Measurements from ENCODE around the gene PNMT.

PNMT gene

DNA sequence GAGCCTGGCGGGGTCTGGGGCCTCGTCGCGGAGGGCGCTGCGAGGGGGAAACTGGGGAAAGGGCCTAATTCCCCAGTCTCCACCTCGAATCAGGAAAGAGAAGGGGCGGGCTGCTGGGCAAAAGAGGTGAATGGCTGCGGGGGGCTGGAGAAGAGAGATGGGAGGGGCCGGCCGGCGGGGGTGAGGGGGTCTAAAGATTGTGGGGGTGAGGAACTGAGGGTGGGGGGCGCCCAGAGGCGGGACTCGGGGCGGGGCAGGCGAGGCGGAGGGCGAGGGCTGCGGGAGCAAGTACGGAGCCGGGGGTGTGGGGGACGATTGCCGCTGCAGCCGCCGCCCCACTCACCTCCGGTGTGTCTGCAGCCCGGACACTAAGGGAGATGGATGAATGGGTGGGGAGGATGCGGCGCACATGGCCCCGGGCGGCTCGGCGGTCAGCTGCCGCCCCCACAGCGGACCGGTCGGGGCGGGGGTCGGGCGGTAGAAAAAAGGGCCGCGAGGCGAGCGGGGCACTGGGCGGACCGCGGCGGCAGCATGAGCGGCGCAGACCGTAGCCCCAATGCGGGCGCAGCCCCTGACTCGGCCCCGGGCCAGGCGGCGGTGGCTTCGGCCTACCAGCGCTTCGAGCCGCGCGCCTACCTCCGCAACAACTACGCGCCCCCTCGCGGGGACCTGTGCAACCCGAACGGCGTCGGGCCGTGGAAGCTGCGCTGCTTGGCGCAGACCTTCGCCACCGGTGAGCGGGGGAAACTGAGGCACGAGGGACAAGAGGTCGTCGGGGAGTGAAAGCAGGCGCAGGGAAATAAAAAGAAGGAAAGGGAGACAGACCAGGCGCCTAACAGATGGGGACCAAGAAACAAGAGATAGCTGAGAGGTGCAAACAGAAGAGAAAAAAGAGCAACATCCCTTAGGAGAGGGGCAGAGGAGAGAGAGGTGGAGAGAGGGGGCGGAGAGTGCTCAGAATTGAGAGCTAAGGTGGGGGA is at the start of gene PNMT:
Gene PNMT (plus strand): TSS at position 509 of the 980 bp plus-strand sequence. CDS start 23 bp downstream, at position 532.
- peak; percentile 71 for DNase-seq

DNA sequence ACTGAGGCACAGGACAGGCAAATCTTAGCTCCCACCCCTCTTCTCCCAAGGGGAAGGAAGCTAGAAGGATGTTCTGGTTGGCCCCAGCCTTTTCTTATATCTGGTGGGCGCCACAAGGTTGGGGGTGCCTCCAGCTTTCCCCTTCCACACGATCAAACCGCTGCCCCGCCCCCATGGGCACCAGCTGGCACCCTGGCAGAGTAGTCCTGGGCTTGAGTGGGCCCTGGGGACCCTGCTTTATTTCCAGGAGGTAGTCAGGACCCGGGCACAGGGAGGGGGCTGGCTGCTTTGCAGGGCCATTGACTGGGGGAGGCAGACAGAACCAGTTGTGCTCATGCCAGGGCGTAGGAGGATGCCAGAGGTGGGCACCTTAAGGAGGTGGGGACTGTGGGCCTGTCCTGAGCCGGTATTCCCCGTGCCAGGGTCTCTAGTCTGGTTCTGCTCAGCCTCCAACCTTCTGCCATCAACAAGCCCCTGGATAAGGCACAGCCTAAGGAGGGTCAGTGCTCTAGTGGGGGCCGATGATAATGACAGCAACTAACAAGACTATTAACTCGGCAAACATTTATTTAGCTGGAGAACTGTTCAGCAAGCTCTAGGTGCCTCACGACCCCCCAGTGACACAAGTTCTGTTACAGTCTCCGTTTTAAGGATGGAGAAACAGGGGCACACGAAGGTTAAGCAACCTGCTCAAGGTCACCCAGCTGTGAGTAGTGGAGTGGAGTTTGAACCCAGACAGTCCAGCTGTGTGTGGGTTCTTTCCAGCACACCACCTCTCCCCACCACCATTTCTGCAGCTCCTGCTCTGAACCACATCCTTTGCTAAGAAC is 49.1 kb upstream of the PNMT start:
- DNase-seq: no peak

GRCh38 chr17:39619786-39620101 is 48.5 kb upstream of the PNMT start:
- DNase-seq: no peak

DNA sequence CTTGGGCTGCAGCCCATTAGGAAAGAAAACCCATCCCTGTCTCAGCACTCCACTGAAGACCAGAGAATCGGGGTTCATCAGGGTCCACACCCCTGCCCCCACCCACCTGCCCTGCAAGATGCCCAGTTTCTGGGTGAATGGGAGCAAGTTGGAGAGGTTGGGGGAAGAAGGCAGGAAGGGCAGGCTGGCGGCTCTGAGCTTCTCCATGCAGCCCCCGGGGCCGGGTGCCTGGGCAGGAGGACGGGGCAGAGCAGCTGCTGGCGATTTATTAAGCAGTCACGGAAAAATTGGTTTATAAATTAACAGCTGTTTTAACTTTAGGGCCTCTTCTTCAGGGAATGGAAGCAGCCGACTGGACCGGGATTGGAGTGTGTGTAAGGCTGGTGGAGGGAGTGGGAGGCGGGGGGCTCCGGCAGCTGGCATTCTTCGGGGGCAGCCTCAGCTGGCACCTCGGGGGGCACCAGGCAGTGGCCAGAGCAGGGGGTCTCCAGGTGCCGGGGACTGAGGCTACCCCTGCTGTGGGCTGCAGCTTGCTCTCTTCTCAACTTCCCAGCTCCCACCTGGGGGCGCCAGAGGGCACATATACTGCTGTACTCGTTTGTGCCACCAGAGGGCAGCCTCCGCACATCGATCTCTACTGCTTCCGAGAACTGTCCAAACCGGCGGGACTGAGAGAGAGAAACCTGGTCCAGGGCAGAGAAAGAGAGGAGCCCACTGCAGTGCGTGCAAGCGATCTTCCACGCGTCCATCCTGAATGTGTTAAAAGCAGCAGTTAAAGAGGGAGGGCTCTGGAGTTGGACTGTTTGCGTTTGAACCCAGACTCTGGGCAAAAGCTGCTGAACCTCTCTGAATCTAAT is 46.5 kb upstream of the PNMT start:
- peak; percentile 91 for DNase-seq

- DNase-seq: peak; percentile 49
Measured at GRCh38 chr17:39622380-39623006, 45.8 kb upstream of the PNMT start.

GRCh38 chr17:39623356-39623950 is 44.8 kb upstream of the PNMT start:
- peak; percentile 88 for DNase-seq

DNA sequence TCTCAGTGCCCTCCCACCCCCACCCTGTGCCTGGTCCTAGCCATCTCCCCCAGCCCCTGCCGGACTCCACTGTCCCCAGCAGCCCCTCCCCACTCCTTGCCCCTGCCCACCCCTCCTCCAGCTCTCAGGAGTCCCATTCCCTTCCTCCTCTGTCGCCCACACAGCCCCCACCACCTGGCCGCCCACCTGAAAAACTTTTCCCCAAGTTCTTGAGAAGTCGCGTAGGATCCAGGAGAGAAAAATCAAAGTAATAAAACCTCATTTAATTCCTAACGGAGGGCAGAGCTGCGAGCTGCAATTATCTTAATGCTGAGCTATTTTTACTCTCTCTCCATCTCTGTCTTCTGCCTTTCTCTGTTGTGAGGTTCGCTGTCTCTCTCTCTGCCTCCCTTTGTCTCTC is 43.9 kb upstream of the PNMT start:
- DNase-seq: no peak

DNA sequence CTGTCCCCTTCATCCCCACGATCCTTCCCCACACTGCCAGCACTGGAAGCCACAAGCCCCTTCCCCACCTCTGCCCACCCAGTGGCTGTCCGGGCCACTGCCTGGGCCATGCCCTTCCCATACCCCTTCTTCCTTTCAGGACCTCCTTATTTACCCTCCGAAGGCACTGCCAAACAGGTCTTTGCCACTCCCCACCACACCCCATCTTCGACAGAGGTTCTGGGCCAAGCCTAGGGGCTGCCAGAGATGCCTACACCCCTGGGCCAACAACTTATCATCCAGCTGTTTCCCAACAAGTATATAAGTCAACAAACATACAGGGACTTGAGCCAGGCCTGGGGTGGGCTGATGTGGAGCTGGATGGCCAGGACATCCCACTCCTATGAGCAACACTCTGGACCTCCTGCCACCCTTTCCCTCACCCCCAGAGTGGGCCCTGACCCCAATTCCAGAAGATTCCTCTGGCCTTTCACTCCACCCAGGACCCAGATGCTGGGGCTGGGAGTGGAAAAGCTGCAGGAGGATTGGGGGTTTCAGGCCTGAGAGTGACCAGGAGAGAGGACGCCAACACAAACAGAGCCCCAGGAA is 43.0 kb upstream of the PNMT start:
- DNase-seq: no peak

DNA sequence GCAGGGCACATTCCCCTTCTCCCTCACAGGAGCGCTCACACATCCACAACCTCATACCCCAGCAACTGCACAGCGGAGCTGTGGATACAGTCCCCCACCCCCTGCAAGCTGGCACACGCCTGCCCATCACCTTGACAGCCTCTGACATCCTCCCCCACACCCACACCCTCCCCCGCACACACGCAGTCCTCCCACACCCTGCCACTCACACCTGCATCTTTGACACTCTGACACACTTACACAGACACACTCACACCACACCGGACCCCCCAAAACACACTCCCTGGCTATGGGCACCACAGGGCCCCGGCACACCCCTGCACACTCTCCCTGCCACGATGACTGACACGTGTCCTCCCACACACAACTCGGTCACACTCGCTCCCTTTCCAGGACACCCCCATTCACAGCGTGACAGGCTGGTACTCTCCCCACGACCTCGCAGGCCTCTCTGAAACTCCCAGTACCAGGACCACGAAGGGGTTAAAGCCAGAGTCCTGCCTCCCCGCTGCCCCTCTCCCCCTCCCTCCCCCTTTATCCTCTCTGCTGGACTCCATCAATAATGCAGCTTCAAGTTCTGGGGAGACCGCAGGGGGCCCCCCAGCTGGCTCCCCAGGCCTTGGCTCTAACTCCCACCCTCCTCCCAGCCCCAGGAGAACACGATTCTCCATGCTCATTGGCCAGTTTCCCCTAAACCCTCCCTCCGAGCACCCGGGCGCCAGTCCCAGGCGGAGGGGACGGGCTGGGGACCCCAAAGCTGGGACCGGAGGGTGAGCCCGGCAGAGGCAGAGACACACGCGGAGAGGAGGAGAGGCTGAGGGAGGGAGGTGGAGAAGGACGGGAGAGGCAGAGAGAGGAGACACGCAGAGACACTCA is 41.8 kb upstream of the PNMT start, which contains the start of gene PPP1R1B:
Gene PPP1R1B (plus strand): TSS at position 782 of the 876 bp plus-strand sequence. CDS start 441 bp downstream, outside the sequence.
- no peak for DNase-seq

GRCh38 chr17:39627047-39627711 is 41.1 kb upstream of the PNMT start:
- DNase-seq: no peak

DNA sequence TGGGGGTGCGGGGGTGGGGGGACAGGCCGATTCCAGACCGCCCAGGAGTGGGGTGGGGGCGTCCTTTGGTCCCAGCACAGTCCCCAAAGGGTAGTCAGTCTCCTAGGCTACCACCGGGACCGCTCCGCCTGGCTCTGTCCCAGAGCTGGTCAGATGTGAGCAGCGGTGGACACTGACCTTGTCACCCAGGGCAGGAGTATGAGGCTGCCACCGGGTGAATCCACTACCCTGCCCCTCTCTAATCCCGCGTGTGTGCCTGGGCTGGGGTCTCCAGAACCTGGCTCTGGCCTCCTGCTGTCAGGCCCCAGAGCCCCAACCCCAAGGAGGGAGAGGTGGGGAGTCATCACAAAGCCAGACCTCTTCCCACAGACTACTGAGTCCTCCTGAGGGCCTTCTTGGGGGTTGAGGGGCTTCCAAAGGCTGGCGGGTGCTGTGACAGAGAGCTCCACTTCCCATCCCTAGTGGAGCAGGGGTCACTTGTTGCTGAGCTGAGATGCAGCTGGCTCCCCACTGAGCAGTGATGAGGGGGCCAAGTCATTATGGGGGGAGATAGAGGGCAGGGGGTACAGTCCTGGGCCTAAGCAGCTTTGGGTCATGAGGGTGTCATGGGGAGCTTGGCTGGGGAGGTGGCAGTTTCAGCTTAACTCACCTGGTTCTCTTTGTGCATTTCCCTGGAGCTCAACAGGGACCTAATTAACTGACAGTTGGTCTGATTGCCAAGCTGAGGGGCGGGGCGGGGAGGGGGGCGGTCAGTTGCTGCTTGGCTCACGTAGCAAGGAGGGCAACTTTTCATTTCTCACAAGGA is 40.3 kb upstream of the PNMT start:
- no peak for DNase-seq

DNA sequence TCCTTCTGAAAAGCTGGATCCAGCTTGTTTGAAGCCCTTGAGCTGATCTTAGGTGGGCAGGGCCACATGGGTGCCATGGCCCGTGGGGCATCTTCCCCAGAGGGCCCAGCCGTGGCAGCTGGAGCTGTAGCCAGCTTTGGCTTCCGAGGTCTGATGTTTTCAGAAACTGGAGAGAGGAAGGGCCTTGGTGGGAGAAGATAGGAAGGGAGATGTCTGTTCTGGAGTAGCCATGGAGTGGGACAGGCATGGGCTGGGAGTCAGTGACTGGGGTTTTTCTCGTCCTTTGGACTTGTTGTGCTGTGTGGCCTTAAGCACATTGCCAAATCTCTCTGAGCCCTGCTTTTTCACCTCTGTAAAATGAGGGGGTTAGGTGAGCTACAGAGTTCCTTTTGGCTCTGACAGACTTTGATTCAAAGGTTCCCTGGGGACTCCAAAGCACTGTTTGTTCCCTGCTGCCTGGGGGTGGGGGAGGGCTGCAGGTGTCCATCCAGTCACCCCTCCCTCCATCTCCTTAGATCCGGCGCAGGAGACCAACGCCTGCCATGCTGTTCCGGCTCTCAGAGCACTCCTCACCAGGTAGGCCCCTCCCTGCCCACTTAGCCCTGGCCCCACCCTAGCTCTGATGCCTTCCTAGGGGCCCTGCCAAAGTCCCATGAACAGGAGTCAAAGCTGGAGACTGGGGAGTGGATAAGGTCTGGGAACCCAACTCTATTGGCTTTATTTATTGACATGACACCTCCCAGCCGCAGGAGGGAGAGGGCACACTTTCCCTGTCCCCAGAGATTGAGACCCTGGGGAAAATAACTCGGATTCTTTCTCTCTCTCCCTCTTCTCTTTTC is 39.4 kb upstream of the PNMT start:
- no peak for DNase-seq

GRCh38 chr17:39629494-39629880 is 38.8 kb upstream of the PNMT start:
- no peak for DNase-seq

GRCh38 chr17:39629898-39630297 is 38.4 kb upstream of the PNMT start:
- no peak for DNase-seq

DNA sequence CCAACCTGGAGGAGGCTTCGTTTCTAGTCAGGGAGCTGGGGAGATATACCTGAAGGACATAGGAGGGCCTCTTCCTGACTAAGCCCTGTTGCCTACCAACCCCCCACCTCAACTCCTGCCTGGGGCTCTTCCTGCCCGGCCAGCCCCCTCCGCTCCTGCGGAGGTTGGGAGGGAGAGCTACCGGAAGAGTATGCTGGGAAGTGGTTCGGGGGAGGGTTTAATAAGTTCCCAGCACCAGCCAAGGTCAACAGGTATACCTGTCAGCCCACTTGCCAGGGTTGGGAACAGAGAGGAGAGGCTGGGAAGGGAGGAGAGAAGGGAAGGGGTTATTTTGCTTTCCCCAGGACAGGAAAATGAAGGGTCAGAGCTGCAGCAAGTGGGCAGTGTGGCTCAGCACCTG is 36.9 kb upstream of the PNMT start:
- DNase-seq: no peak

GRCh38 chr17:39632153-39632941 is 35.9 kb upstream of the PNMT start:
- DNase-seq: no peak

DNA sequence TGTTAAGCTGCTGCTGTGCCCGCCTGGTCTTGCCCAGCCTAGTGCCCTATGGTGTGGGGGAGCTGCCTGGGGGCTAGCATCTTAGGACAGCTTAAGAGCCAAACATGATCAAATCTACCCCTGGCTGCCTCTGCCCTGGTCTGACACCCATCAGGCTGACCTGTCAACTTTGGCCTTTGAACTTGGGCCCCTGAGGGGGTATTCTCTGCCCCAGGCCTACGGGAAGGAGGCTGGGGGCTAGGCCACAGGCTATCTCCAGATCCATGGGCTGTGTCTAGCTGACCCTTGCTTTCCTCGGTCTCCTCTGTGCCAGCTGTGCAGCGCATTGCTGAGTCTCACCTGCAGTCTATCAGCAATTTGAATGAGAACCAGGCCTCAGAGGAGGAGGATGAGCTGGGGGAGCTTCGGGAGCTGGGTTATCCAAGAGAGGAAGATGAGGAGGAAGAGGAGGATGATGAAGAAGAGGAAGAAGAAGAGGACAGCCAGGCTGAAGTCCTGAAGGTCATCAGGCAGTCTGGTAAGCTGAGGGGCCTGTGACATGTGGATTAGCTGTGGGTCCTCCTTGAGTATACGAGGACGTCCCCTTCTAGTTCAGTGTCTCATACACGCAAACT is 34.6 kb upstream of the PNMT start:
- no peak for DNase-seq
